GM23338 (cell line): ENCODE data around the gene KIAA1755. TPM values are rescaled to one million over a fixed set of nuclear protein-coding genes. Genes with fewer than 3 reads are reported as not detected.

Experiments used
- NANOG ChIP-seq: IDR thresholded peaks from 2 replicates; pipeline ENCODE4 v1.6.1; 2016; ENCODE audit warnings: antibody characterized with exemption, borderline replicate concordance
- ZNF114 ChIP-seq: fragments of 250-450 bp; sonication (Bioruptor Pico); IDR thresholded peaks from 2 replicates; pipeline ENCODE4 v1.5.0; 2020; ENCODE audit warnings: mild to moderate bottlenecking, moderate library complexity
- polyA plus RNA-seq: library from polyadenylated mRNA; unstranded; fragments of >200 nt; fragmentation: Nextera tagmentation; extraction: Ambion mirVana; gene quantifications from 2 replicates; pipeline ENCODE4 v1.2.1, GENCODE V29; 2016
- total RNA-seq: library from RNA; depleted of rRNA; stranded (reverse); fragments of >200 nt; shearing (Covaris generic); gene quantifications from 2 replicates; pipeline ENCODE4 v1.2.3, GENCODE V29; 2014; rRNA removed
- TF ChIP-seq, protein P1 (sequence below), 2 experiments: fragments of 200-600 bp in 1 of 2; sonication (generic) in 1 of 2; conservative IDR thresholded peaks; 2 replicates each; pipeline versions ENCODE4 v1.5.1 to v1.6.1; 2016 to 2017; ENCODE audit warnings: antibody characterized with exemption in 2 of 2, low read depth in 2 of 2, mild to moderate bottlenecking in 2 of 2, moderate library complexity in 1 of 2

KIAA1755 gene
- total and polyA plus RNA-seq, 2 experiments from 2014 or later, result 0.28 TPM; not detected in 1

DNA sequence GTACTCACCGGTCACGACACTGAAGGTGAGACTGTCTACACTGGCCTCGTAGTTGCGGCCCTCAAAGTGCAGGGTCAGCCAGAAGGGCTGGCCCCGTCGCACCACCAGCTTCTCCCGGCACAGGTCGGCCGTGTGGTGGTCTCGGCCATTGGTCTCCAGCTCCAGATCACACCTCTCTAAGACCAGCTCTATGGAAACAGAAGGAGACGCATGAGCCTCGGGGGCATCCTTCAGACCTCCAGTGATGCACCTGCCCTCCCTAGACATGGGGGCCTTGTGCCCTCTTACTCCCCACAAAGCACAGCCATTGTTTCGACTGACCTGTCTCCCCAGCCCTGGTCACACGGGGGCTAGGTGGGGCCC is 99.1 kb downstream of the KIAA1755 start (continued):
- TF ChIP-seq, protein P1, sequence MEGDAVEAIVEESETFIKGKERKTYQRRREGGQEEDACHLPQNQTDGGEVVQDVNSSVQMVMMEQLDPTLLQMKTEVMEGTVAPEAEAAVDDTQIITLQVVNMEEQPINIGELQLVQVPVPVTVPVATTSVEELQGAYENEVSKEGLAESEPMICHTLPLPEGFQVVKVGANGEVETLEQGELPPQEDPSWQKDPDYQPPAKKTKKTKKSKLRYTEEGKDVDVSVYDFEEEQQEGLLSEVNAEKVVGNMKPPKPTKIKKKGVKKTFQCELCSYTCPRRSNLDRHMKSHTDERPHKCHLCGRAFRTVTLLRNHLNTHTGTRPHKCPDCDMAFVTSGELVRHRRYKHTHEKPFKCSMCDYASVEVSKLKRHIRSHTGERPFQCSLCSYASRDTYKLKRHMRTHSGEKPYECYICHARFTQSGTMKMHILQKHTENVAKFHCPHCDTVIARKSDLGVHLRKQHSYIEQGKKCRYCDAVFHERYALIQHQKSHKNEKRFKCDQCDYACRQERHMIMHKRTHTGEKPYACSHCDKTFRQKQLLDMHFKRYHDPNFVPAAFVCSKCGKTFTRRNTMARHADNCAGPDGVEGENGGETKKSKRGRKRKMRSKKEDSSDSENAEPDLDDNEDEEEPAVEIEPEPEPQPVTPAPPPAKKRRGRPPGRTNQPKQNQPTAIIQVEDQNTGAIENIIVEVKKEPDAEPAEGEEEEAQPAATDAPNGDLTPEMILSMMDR (conservative IDR thresholded peaks at IDR 0.05; ENCODE audit: low read depth in 2 of 2), result no peak
- TF ChIP-seq NANOG (no peak), ZNF114 (CRISPR knock-in tag) (no peak)

Other genes with a start within 250 kb of the KIAA1755 start
- gene TTI1, start 227.3 kb downstream of the KIAA1755 start, total RNA-seq, result 48.7 and 56.4 TPM in 2 replicates
- 17.3 and 17.8 TPM in 2 replicates for gene TTI1, start 227.3 kb downstream of the KIAA1755 start, polyA plus RNA-seq
- gene RPRD1B, start 227.0 kb downstream of the KIAA1755 start, total RNA-seq, result 14.8 and 24.3 TPM in 2 replicates
- gene RPRD1B, start 227.0 kb downstream of the KIAA1755 start, polyA plus RNA-seq, result 6.3 and 7.3 TPM in 2 replicates
- gene TGM2, start 95.5 kb downstream of the KIAA1755 start, total RNA-seq, result 0.19 and 1.0 TPM in 2 replicates
- gene TGM2, start 95.5 kb downstream of the KIAA1755 start, polyA plus RNA-seq, result 0.45 and 0.49 TPM in 2 replicates
- not detected in 2 replicates for gene BPI, start 43.4 kb upstream of the KIAA1755 start, total RNA-seq
- not detected in 2 replicates for gene BPI, start 43.4 kb upstream of the KIAA1755 start, polyA plus RNA-seq
- gene LBP, start 85.7 kb upstream of the KIAA1755 start, total RNA-seq, result 0.10 and 0.35 TPM in 2 replicates
- gene LBP, start 85.7 kb upstream of the KIAA1755 start, polyA plus RNA-seq, result 0.19 TPM in 1 of 2 replicates, not detected in the other
- 22.2 and 25.4 TPM in 2 replicates for gene SNHG17, start 174.6 kb upstream of the KIAA1755 start, total RNA-seq
- 76.1 and 80.1 TPM in 2 replicates for gene SNHG17, start 174.6 kb upstream of the KIAA1755 start, polyA plus RNA-seq
- gene RALGAPB, start 212.1 kb upstream of the KIAA1755 start, total RNA-seq, result 39.1 and 40.4 TPM in 2 replicates
- gene RALGAPB, start 212.1 kb upstream of the KIAA1755 start, polyA plus RNA-seq, result 7.7 and 10.2 TPM in 2 replicates